ENCODE measurements around the gene SLC9A2.

SLC9A2 gene

DNA sequence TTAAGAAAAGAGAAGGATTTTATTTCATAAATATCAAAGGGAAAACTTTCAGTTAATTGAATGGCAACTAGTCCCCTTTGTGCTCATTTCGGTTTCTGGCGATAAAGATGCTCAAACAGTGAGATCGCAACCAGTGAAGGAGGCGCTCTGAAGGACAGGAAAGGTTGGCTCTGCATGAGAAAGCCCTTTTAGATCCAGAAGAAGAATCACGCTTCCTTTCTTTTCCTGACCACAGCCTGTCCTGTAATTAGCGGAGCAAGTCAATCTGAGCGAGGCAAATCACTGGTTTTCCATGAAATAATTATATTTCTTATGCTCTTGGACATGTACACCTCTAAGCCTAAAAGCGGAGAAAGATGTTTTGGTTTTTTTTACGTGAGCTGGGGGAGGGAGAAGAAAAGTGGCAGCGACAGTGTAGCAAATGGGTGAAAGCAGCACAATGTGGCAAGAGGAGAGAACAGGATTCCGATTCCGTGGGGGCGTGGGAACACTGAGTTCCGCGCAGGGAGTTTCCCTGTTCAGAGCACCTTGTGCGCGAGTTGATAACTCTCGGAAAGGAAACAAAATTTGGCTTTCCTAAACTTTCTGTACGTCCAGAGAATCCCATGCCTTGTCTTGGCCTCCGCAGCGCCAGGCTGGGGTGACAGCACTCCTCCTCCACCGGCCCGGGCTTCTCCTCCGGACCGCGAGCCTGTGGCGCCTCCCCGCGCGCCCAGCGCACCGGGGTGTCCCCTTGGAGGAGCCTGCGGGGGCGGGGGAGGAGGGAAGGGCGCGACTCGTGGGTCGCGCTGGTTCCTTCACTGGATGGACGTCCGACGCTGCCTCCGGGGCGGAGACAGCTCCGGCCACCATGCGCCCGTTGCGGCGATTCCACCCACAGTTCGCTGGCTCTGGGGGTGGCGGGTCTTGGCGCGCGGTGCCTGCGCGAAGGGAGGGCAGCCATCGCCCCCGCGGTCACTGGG is 620 bp upstream of the SLC9A2 start:
- peak in 41 of 42 donors; percentile 21 to 83 (median 65) for DNase-seq
- intact Hi-C loops (cut with DNase I): no loop called here

GRCh38 chr2:102620332-102620731 is 979 bp downstream of the SLC9A2 start:
- peak in 1 of 42 donors; percentile 8 for DNase-seq
- intact Hi-C loops (cut with DNase I): no loop called here

GRCh38 chr2:102621630-102622029 is 2.3 kb downstream of the SLC9A2 start:
- intact Hi-C loops (cut with DNase I): no loop called here
- no peak for DNase-seq

GRCh38 chr2:102622646-102623045 is 3.3 kb downstream of the SLC9A2 start:
- intact Hi-C loops (cut with DNase I): no loop called here

GRCh38 chr2:102630458-102630857 is 11.1 kb downstream of the SLC9A2 start:
- intact Hi-C loops (cut with DNase I): no loop called here
- no peak for DNase-seq

More at GRCh38 chr2:102622646-102623045, 3.3 kb downstream of the SLC9A2 start:
- no peak for DNase-seq

- intact Hi-C loops (cut with DNase I): no loop called here
- DNase-seq: no peak
These were observed 13.2 kb downstream of the SLC9A2 start for GRCh38 chr2:102632380-102633175.

DNA sequence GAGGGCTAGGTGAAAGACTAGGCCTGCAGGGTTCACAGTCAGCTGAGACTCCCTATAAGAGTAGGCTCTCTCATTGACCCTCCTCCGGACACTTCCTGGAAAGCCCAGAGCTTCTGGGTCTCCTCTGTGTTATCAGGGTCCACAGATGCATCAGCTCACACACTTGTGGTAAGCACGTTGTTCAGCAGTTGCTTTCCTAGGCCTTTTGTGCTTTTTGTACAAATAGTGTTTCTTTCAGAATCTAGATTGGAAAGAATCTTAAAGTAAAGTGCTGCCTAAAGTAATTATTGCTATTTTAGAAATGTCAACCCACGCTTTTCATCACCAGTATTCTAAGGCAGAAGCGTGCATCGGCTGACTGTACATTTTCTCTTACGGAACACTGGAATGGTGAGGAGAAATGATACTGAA is 15.5 kb downstream of the SLC9A2 start:
- intact Hi-C loops (cut with DNase I): no loop called here
- peak in 6 of 42 donors; percentile 15 to 59 (median 29) for DNase-seq

DNA sequence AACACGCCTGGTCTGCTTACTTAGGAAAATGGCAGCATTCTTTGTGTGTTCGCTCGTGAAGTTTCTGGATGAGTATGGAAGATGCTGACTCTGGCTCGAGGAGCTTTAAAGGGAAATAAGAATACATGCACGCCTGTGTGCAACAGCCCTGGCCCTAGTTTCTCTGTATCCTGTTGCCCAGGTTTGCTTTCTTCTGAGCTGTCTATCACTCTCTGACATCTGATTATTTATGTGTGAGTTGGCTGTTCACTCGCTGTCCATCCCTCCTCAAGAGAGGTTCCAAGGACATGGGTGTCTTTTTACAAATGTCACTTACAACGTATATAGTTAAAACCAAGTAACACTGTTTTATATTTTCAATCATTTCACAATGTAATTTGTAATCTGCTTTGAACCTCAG is 16.0 kb downstream of the SLC9A2 start:
- intact Hi-C loops (cut with DNase I): no loop called here
- no peak for DNase-seq

DNA sequence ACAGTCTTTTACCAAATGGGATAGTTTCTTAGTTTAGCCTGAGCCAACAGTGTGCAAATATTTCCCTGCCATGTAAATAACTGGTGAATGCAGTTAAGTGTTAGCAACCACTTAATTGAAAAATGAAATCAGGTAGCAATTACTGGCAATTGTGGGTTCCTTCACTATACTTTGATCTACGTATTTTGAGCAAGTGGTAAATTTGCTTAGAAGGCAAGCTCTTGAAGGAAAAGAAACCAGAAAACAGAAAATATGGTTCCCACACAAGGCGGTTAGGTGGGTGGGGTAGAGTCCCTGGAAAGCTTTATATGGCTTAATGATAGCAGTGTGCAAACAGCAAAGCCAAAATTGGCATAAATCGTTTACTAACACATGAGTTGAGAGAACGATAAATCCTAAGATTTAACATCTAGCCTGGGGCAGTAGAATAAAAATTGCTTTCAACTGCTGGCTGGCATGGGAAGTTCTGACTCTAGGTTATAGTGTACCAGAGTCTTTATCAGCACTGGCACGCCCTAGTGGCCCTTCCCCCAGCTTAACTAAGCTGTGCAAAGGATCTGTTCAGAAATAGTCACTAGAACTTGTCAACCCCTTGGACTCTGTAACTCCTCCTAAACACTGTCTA is 17.0 kb downstream of the SLC9A2 start:
- intact Hi-C loops (cut with DNase I): no loop called here
- no peak for DNase-seq

DNA sequence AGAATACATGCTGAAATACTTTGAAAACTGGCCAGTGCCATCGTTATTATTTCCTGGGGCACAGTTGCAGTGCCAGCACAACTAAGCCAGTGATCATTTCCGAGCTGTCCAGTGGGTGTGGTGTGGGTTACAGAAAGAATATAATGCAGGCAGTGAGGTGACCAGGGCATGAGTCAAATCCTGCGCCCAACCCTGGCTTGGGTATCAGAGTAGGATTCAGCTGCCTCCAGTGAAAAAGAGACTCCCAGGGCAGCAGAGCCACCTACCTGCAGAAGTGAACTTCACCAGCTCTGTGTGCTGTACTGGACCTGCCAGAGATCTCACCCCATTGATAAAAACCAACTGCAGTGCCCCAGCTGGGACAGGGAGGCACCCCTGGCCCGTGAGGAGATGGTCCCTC is 18.0 kb downstream of the SLC9A2 start:
- DNase-seq: no peak
- intact Hi-C loops (cut with DNase I): no loop called here

DNA sequence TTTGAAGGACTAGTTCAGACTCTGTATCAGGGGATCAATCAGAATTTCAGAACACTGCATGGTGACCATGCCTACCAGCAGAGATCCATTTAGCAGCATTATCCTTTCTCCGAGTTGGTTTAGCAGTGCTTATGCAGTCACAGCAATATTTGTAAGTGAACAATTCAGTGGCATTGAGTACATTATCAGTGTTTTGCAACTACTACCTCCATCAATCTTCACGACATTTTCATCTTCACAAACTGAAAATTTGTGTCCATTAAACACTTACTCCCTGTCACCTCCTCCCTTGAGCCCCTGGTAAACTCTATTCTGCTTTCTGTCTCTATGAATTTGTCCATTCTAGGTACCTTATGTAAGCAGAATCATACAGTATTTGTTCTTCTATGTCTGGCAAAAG is 20.1 kb downstream of the SLC9A2 start:
- DNase-seq: no peak
- intact Hi-C loops (cut with DNase I): no loop called here

- intact Hi-C loops (cut with DNase I): no loop called here
- no peak for DNase-seq
These were observed 32.8 kb downstream of the SLC9A2 start for GRCh38 chr2:102652126-102652525.

GRCh38 chr2:102657770-102658169 is 38.4 kb downstream of the SLC9A2 start:
- intact Hi-C loops (cut with DNase I): no loop called here
- DNase-seq: no peak

GRCh38 chr2:102660070-102660469 is 40.7 kb downstream of the SLC9A2 start:
- DNase-seq: no peak
- intact Hi-C loops (cut with DNase I): no loop called here

GRCh38 chr2:102660574-102660973 is 41.2 kb downstream of the SLC9A2 start:
- intact Hi-C loops (cut with DNase I): no loop called here
- no peak for DNase-seq

GRCh38 chr2:102661846-102662245 is 42.5 kb downstream of the SLC9A2 start:
- intact Hi-C loops (cut with DNase I): no loop called here
- peak in 20 of 42 donors; percentile 4 to 66 (median 21) for DNase-seq

DNA sequence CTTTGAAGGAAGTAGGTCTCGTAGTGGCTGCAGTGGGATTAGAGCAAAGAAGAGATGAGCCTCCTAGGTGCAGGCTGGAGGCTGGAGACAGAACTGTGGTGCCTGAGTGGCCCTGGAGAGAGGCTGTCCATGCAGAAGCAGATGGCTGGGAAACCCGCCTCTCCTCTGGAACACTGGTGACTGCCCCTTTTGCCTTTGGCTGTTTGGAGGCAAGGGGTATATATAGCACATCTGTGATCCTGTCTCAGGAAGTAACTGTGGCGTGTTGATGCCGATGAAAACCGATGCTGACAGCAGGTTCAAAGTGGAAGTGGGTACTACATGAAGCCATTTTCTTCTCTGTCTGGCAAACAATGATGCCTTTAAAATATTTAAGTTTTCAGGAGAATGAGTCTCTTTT is 43.5 kb downstream of the SLC9A2 start:
- DNase-seq: no peak
- intact Hi-C loops (cut with DNase I): no loop called here

DNA sequence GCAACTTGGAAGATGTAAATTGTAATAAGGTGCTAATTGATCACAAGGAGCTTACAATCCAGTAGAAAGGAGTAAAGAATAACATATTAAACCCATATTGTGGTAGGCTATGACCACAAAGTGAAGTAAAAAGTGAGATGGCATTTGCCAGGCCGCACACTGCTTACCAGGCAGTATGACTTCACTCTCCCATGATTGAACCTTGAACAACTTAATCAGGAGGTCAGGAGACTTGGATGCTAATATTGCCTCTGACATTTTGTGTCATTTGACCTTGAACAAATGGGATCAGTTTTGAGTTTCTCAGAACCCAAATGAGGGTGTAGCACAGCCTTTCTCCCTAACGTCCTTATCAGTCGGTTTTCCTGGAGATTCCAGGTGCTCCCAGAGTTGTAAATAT is 44.0 kb downstream of the SLC9A2 start:
- intact Hi-C loops (cut with DNase I): no loop called here
- DNase-seq: no peak

GRCh38 chr2:102664471-102664909 is 45.1 kb downstream of the SLC9A2 start:
- intact Hi-C loops (cut with DNase I): no loop called here
- DNase-seq: peak; percentile 27 to 93 (median 70)

DNA sequence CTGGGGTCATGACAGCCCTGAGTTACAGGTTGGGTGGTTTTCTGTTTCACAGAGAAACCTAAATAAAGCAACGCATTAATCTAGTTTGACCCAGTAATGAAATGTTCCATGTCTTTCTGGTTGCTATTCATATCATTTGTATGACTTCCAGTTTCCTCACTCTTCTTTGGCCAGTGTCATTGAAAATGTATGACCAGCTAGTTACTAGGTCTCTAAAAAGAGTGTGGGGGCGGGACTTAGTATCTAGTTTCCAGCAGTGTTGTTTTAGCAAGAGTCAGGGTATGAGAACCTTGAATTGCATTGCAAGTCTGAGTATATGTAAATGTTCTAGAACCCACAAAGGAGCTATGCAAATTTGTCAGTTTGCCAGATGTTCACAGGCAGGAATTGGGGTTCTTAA is 47.7 kb downstream of the SLC9A2 start:
- no peak for DNase-seq

More for the DNA sequence above, 47.7 kb downstream of the SLC9A2 start:
- intact Hi-C loops (cut with DNase I): no loop called here
